Suprapubic skin (tissue), 4 donors: ENCODE measurements around the gene TXNL4A. TPM values are rescaled to one million over a fixed set of nuclear protein-coding genes. Genes with fewer than 3 reads are reported as not detected.

Experiments
- DNase-seq, 2 donors: peaks; one replicate each; pipeline ENCODE4 v3.0.0-alpha.2; 2019; ENCODE audit warnings: low spot score in 2 of 2
- H3K27ac ChIP-seq: fragments of 200-600 bp; sonication (generic); one replicate; pipeline ENCODE4 v1.5.1; 2019
- H3K27me3 ChIP-seq: fragments of 200-600 bp; sonication (generic); one replicate; pipeline ENCODE4 v1.5.1; 2019
- H3K36me3 ChIP-seq: fragments of 200-600 bp; sonication (generic); one replicate; pipeline ENCODE4 v1.5.1; 2019
- H3K4me1 ChIP-seq: fragments of 200-600 bp; sonication (generic); one replicate; pipeline ENCODE4 v1.5.1; 2019
- H3K4me3 ChIP-seq: fragments of 200-600 bp; sonication (generic); one replicate; pipeline ENCODE4 v1.5.1; 2019; ENCODE audit warnings: mild to moderate bottlenecking
- H3K9me3 ChIP-seq: fragments of 200-600 bp; sonication (generic); one replicate; pipeline ENCODE4 v1.5.1; 2019
- EP300 ChIP-seq: sonication (generic); formaldehyde crosslinking; IDR thresholded peaks from one replicate; pipeline ENCODE4 v1.6.1; 2017; ENCODE audit warnings: antibody characterized with exemption
- POLR2A ChIP-seq, 2 donors: fragments of 450-650 bp; IDR thresholded peaks; one replicate each; pipeline ENCODE4 v1.6.1; 2017; ENCODE audit warnings: antibody characterized with exemption in 2 of 2, mild to moderate bottlenecking in 2 of 2, moderate library complexity in 2 of 2
- POLR2AphosphoS5 ChIP-seq, 3 donors: sonication (generic); formaldehyde crosslinking; IDR thresholded peaks; one replicate each; pipeline ENCODE4 v1.6.1; 2017; ENCODE audit warnings: antibody characterized with exemption in 3 of 3
- WGBS: methylation state at CpG from one replicate; pipeline ENCODE4 v1.1.5; 2018; 5-methylcytosine and 5-hydroxymethylcytosine counted together
- total RNA-seq, 4 donors: library from RNA; depleted of rRNA; stranded (reverse); fragments of >200 nt; gene quantifications; one replicate each; pipeline ENCODE4 v1.1.0, GENCODE V29; 2016
- TF ChIP-seq, protein P1 (sequence below), 2 donors: fragments of 200-600 bp in 1 of 2; fragments of 450-650 bp in 1 of 2; sonication (generic) in 1 of 2; IDR thresholded peaks; one replicate each; pipeline ENCODE4 v1.5.1; 2016 to 2019; ENCODE audit warnings: antibody characterized with exemption in 2 of 2, mild to moderate bottlenecking in 1 of 2, moderate library complexity in 1 of 2

The TXNL4A gene
- total RNA-seq, 4 donors from 2014 or later: 20.6 to 35.0 (median 24.6) TPM

GRCh38 chr18:79935925-79936324 is 52.4 kb downstream of the TXNL4A start:
- peak; percentile 18 to 35 for DNase-seq

GRCh38 chr18:79935499-79935898 is 52.9 kb downstream of the TXNL4A start:
- H3K9me3 ChIP-seq: peaks cover 21% of the 10 kb centered on the region
- no peak overlapping the region for H3K4me3 ChIP-seq
- H3K36me3 ChIP-seq: peaks cover 60% of the 10 kb centered on the region
- peaks cover 17% of the 10 kb centered on the region for H3K4me1 ChIP-seq
- peak; percentile 34 to 52 for DNase-seq
- no peak for TF ChIP-seq EP300
- no peak for TF ChIP-seq POLR2A (IDR thresholded peaks at IDR 0.05)
- no peak for TF ChIP-seq POLR2AphosphoS5 (IDR thresholded peaks at IDR 0.05)
- TF ChIP-seq, protein P1, sequence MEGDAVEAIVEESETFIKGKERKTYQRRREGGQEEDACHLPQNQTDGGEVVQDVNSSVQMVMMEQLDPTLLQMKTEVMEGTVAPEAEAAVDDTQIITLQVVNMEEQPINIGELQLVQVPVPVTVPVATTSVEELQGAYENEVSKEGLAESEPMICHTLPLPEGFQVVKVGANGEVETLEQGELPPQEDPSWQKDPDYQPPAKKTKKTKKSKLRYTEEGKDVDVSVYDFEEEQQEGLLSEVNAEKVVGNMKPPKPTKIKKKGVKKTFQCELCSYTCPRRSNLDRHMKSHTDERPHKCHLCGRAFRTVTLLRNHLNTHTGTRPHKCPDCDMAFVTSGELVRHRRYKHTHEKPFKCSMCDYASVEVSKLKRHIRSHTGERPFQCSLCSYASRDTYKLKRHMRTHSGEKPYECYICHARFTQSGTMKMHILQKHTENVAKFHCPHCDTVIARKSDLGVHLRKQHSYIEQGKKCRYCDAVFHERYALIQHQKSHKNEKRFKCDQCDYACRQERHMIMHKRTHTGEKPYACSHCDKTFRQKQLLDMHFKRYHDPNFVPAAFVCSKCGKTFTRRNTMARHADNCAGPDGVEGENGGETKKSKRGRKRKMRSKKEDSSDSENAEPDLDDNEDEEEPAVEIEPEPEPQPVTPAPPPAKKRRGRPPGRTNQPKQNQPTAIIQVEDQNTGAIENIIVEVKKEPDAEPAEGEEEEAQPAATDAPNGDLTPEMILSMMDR (IDR thresholded peaks at IDR 0.05): no peak
- no peaks in the 10 kb centered on the region for H3K27me3 ChIP-seq
- WGBS: 100% methylated on average over 3 of the region's 3 CpGs
- no peak overlapping the region for H3K27ac ChIP-seq

More at GRCh38 chr18:79935925-79936324, 52.4 kb downstream of the TXNL4A start:
- H3K4me3 ChIP-seq: no peak overlapping the region
- H3K27me3 ChIP-seq: no peaks in the 10 kb centered on the region
- WGBS: 94% methylated on average over 6 of the region's 6 CpGs
- peaks cover 21% of the 10 kb centered on the region for H3K9me3 ChIP-seq
- no peak overlapping the region for H3K27ac ChIP-seq
- peaks cover 21% of the 10 kb centered on the region for H3K4me1 ChIP-seq
- peaks cover 60% of the 10 kb centered on the region for H3K36me3 ChIP-seq
- no peak for TF ChIP-seq POLR2A (IDR thresholded peaks at IDR 0.05)
- no peak for TF ChIP-seq EP300
- TF ChIP-seq POLR2AphosphoS5 (IDR thresholded peaks at IDR 0.05): no peak
- TF ChIP-seq, protein P1 (IDR thresholded peaks at IDR 0.05): no peak

- WGBS: 87% methylated on average over 5 of the region's 5 CpGs
- Histone ChIP-seq H3K36me3 (peaks cover 60% of the 10 kb centered on the region), H3K27ac (no peak overlapping the region), H3K4me3 (no peak overlapping the region), H3K4me1 (peaks cover 17% of the 10 kb centered on the region), H3K9me3 (peaks cover 23% of the 10 kb centered on the region), H3K27me3 (no peaks in the 10 kb centered on the region)
- TF ChIP-seq POLR2AphosphoS5 (IDR thresholded peaks at IDR 0.05) (no peak), POLR2A (IDR thresholded peaks at IDR 0.05) (no peak), EP300 (no peak)
- TF ChIP-seq, protein P1 (IDR thresholded peaks at IDR 0.05): no peak
- peak; percentile 9 to 31 for DNase-seq
Measured at GRCh38 chr18:79935098-79935480, 53.3 kb downstream of the TXNL4A start.

DNA sequence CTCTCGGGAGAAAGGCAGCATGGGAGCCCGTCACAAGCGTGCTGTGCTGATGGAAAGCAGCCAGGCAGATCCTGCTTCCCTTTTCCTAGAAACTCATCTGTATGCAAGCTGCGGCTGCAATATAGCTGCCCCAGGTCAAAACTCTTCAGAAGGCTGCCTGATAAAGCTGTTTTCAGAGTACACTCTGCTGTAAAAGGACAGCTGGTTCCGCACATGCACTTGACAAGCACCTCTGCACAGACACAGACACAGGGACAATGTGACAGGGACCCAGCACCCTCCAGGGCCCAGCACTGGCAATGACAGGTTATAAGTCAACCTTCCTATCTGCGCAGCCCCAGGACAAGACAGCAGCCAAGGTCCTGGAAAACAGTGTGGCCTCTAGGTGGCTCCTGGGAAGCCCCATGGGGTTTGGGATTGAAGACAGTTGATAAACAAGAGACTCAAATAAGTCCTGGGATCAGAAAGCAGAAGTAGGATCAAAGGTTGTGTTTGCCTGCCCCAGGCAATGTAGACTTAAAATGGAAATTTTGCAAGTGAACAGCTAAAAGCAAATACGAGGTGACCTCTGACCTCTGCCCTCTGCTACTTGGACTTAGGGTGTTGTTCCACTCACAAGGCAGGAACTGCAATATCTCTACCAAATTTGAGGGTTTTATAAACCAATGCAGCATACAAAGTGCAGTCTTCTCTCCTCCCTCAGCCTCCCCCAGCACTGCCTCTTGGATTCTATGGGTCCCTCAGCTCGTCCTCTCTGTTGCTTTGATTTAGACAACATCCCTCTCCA is 53.9 kb downstream of the TXNL4A start:
- Histone ChIP-seq H3K9me3 (peaks cover 29% of the 10 kb centered on the region), H3K27ac (no peak overlapping the region), H3K4me1 (peaks cover 17% of the 10 kb centered on the region), H3K4me3 (no peak overlapping the region), H3K27me3 (no peaks in the 10 kb centered on the region), H3K36me3 (peaks cover 63% of the 10 kb centered on the region)
- no peak for TF ChIP-seq POLR2A (IDR thresholded peaks at IDR 0.05)
- no peak for TF ChIP-seq POLR2AphosphoS5 (IDR thresholded peaks at IDR 0.05)
- TF ChIP-seq, protein P1 (IDR thresholded peaks at IDR 0.05): no peak
- no peak for TF ChIP-seq EP300
- 78% methylated on average over 8 of the region's 8 CpGs for WGBS
- DNase-seq: peak; percentile 34 to 47

DNA sequence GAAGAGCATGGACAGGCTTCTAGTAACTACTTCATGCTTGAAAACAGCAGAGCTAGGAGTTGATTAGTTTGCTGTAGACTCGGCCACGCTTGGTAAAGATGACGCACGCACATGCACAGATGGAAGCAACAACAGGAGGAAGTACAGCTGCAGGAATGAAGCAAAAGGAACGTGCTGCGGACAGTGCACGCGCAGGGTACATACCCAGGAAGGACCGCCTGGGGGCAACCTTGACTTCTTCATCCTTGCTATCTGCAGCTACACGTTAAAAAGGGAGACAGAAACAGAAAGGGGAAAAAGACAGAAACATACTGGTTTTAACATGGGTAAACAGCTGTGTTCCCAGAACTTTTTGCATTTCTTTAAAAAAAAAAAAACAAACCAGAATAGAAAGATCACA is 54.6 kb downstream of the TXNL4A start:
- no peak overlapping the region for H3K4me3 ChIP-seq
- peaks cover 71% of the 10 kb centered on the region for H3K36me3 ChIP-seq
- TF ChIP-seq EP300 (no peak), POLR2AphosphoS5 (IDR thresholded peaks at IDR 0.05) (no peak), POLR2A (IDR thresholded peaks at IDR 0.05) (no peak)
- TF ChIP-seq, protein P1 (IDR thresholded peaks at IDR 0.05): no peak
- no peaks in the 10 kb centered on the region for H3K27me3 ChIP-seq
- H3K9me3 ChIP-seq: peaks cover 29% of the 10 kb centered on the region
- peak; percentile 26 to 52 for DNase-seq
- WGBS: 71% methylated on average over 10 of the region's 10 CpGs
- H3K27ac ChIP-seq: no peak overlapping the region
- H3K4me1 ChIP-seq: peaks cover 12% of the 10 kb centered on the region
